PC-9 (cell line): ENCODE measurements around the gene LMBR1.

Experiments used
- CTCF ChIP-seq: fragments of 200-600 bp; sonication (generic); conservative IDR thresholded peaks from 2 replicates; pipeline ENCODE4 v1.6.1; 2017; ENCODE audit warnings: mixed run types, antibody characterized with exemption, mild to moderate bottlenecking, moderate library complexity
- EZH2 ChIP-seq: fragments of 200-600 bp; sonication (generic); IDR thresholded peaks from 2 replicates; pipeline ENCODE4 v1.8.0; 2017; ENCODE audit warnings: antibody characterized with exemption, low read depth

GRCh38 chr7:156666368-156667109 is 226.4 kb downstream of the LMBR1 start:
- TF ChIP-seq CTCF, result no peak
- TF ChIP-seq EZH2, result no peak
